ENCODE data around the gene HMX3.
"Not testable (repeated sequence)": the region's sequence is repeated elsewhere in the genome, so short reads cannot be mapped to it uniquely, and the experiment has no call there.

Gene HMX3

GRCh38 chr10:123171616-123172015 lies 35.8 kb downstream of the HMX3 start:
- DNase-seq (ENCODE audit: low read depth, low spot score): not testable (repeated sequence)

GRCh38 chr10:123175389-123176387 lies 39.9 kb downstream of the HMX3 start:
- DNase-seq (ENCODE audit: low read depth, low spot score): no peak

GRCh38 chr10:123178390-123178789 lies 42.6 kb downstream of the HMX3 start:
- not testable (repeated sequence) for DNase-seq (ENCODE audit: low read depth, low spot score)

GRCh38 chr10:123180101-123181090 lies 44.6 kb downstream of the HMX3 start:
- DNase-seq (ENCODE audit: low read depth, low spot score): no peak

- no peak for DNase-seq (ENCODE audit: low read depth, low spot score)
These were observed 48.0 kb downstream of the HMX3 start for GRCh38 chr10:123183724-123184123.

- no peak for DNase-seq (ENCODE audit: low read depth, low spot score)
These were observed 52.0 kb downstream of the HMX3 start for GRCh38 chr10:123187781-123188180.
